Measurements from ENCODE around the gene ZMYND11. TPM values are rescaled to one million over a fixed set of nuclear protein-coding genes. Genes with fewer than 3 reads are reported as not detected.

The ZMYND11 gene
- total RNA-seq, 2 donors from 2014 or later = 34.1 to 48.5 TPM

DNA sequence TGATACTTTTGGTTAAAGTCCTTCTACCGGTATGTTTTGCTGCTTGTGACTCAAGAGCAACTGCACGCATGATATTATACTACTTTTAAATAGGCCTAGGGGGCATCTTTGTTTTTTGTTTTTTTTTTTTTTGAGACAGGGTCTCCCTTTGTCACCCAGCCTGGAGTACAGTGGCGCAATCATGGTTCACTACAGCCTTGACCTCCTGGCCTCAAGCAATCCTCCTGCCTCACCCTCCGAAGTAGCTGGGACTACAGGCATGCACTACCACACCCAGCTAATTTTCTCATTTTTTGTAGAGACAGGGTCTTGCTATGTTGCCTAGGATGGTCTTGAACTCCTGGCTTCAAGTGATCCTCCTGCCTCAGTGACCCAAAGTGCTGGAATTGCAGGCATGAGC, 80.2 kb downstream of the ZMYND11 start:
- no peak for DNase-seq
- Histone ChIP-seq H3K4me3 (no peak overlapping the region), H3K9me3 (no peaks in the 10 kb centered on the region), H3K9ac (ENCODE audit: low read depth in 2 of 2, low read length in 2 of 2) (no peak overlapping the region), H3K36me3 (no peaks in the 10 kb centered on the region), H3K27me3 (no peaks in the 10 kb centered on the region), H3K27ac (no peak overlapping the region), H3K4me1 (no peaks in the 10 kb centered on the region)
- TF ChIP-seq, protein P1, sequence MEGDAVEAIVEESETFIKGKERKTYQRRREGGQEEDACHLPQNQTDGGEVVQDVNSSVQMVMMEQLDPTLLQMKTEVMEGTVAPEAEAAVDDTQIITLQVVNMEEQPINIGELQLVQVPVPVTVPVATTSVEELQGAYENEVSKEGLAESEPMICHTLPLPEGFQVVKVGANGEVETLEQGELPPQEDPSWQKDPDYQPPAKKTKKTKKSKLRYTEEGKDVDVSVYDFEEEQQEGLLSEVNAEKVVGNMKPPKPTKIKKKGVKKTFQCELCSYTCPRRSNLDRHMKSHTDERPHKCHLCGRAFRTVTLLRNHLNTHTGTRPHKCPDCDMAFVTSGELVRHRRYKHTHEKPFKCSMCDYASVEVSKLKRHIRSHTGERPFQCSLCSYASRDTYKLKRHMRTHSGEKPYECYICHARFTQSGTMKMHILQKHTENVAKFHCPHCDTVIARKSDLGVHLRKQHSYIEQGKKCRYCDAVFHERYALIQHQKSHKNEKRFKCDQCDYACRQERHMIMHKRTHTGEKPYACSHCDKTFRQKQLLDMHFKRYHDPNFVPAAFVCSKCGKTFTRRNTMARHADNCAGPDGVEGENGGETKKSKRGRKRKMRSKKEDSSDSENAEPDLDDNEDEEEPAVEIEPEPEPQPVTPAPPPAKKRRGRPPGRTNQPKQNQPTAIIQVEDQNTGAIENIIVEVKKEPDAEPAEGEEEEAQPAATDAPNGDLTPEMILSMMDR (IDR thresholded peaks at IDR 0.05) = no peak
- intact Hi-C loops (cut with DNase I) = no loop called here

DNA sequence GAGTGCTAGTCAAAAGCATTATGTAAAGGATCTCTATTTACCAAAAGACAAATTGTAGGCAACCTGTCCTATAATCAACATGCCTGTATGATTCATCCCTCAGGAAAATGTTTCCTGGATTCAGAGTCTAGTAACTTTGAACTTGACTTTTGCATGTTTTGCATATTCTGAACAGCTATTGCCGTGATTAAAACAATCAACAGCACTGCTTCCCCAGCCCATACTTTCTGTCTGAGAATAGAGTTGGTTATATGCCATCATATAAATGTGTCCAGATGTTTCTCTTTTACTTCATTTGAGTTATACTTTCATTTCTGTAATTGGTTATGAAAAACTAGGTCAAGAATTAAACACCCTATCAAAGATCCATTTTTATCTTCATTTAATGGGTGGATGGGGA, 83.5 kb downstream of the ZMYND11 start:
- H3K9ac ChIP-seq (ENCODE audit: low read depth in 2 of 2, low read length in 2 of 2) = no peak overlapping the region
- intact Hi-C loops (cut with DNase I) = no loop called here

DNA sequence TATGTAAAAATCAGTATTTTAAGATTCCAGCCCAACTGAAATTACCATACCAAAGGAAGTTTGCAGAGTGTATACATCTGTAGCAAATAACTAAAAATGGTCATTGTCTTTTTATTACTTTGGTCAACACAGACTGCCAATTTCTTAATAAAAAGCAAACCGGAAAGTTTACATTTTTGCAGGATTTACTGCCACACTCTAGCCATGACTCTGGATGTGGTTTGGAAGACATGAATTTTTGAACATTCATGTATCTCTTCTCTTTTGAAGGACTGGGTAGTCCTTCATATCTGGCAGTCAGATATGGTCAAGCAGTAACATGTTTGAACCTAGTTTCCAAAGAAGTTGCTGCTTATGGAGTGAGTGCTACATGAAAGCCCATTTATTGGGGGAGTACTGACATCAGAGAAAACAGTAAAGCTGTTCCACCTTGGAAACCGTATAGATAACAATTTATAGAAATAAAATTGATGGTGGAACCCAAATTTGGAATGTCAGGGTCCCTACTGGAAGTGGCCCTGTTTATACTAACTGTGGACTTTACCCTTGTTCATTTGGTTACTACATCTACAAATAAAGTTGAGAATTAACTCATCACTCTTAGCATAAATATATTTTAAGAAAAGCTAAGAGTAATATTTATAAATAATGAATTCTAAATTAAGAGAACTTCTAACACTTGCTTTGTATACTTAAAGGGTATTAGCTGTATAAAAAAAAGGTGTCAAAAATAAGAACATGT, 84.6 kb downstream of the ZMYND11 start:
- Histone ChIP-seq H3K4me3 (no peak overlapping the region), H3K27ac (no peak overlapping the region), H3K27me3 (no peaks in the 10 kb centered on the region), H3K9ac (ENCODE audit: low read depth in 2 of 2, low read length in 2 of 2) (no peak overlapping the region), H3K36me3 (no peaks in the 10 kb centered on the region), H3K4me1 (no peaks in the 10 kb centered on the region), H3K9me3 (no peaks in the 10 kb centered on the region)
- no peak for DNase-seq
- intact Hi-C loops (cut with DNase I) = no loop called here
- TF ChIP-seq, protein P1 (IDR thresholded peaks at IDR 0.05) = no peak

More for the DNA sequence above, 83.5 kb downstream of the ZMYND11 start:
- Histone ChIP-seq H3K36me3 (no peaks in the 10 kb centered on the region), H3K9me3 (no peaks in the 10 kb centered on the region), H3K27me3 (no peaks in the 10 kb centered on the region), H3K27ac (no peak overlapping the region), H3K4me3 (no peak overlapping the region), H3K4me1 (no peaks in the 10 kb centered on the region)
- no peak for DNase-seq
- TF ChIP-seq, protein P1 (IDR thresholded peaks at IDR 0.05) = no peak

DNA sequence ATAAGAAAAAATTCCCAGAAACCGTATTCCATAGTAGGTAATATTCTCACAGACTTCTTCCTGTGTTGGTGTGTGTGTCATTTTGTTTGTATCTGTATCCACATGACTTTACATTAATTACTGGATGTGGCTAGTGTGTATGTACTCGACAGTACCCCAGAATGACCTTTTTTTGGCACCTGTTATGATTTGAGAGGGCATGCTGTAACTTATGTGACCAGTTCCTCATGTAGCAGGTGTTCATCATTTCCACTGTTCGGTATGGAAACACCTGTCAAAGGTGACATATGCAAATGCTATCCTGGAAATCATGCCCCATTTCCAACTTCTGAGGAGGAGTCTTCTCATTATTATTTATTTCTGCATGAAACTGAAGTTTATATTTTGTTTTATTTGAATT, 89.3 kb downstream of the ZMYND11 start:
- Histone ChIP-seq H3K27ac (no peak overlapping the region), H3K4me1 (no peaks in the 10 kb centered on the region), H3K9me3 (no peaks in the 10 kb centered on the region), H3K9ac (ENCODE audit: low read depth in 2 of 2, low read length in 2 of 2) (no peak overlapping the region), H3K36me3 (no peaks in the 10 kb centered on the region), H3K4me3 (no peak overlapping the region), H3K27me3 (no peaks in the 10 kb centered on the region)
- TF ChIP-seq, protein P1 (IDR thresholded peaks at IDR 0.05) = no peak
- no peak for DNase-seq
- intact Hi-C loops (cut with DNase I) = no loop called here

DNA sequence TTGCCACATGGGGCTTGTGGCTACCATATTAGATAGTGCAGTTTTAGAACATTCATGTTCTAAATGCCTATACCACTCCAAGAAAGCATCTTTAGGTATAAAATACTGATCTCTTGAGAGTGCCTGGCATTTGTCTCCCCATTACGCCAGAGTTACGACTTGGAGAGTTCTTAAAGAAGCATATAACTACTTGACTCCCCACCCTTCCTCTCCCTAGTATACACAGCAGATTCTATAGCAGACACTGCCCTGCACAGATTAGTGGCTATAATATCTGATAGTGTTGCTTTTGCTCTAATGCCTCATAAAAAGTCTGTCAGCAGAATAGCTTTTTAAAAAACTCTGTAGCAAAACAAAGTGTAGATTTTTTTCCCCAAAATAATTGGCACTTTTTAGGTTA, 90.8 kb downstream of the ZMYND11 start:
- TF ChIP-seq, protein P1 (IDR thresholded peaks at IDR 0.05) = no peak
- intact Hi-C loops (cut with DNase I) = no loop called here
- H3K9me3 ChIP-seq = no peaks in the 10 kb centered on the region
- H3K36me3 ChIP-seq = no peaks in the 10 kb centered on the region
- no peak overlapping the region for H3K9ac ChIP-seq (ENCODE audit: low read depth in 2 of 2, low read length in 2 of 2)
- no peak overlapping the region for H3K4me3 ChIP-seq
- H3K27me3 ChIP-seq = no peaks in the 10 kb centered on the region
- no peaks in the 10 kb centered on the region for H3K4me1 ChIP-seq
- no peak overlapping the region for H3K27ac ChIP-seq
- DNase-seq = no peak
